G401 (cell line): Measurements from ENCODE around the gene SLC50A1. TPM values are rescaled to one million over a fixed set of nuclear protein-coding genes. Genes with fewer than 3 reads are reported as not detected.

Experiments
- DNase-seq: peaks from one replicate; pipeline ENCODE4 v3.0.0-alpha.2; 2015; ENCODE audit warnings: low spot score
- in situ Hi-C: cut with HindIII; loops from 2 replicates; pipeline ENCODE4 v1.10.0; 2016; ENCODE audit warnings: low sequenced_read_pairs, mixed read lengths
- total RNA-seq: library from RNA; depleted of rRNA; stranded (reverse); fragments of >200 nt; shearing (Covaris generic); gene quantifications from 2 replicates; pipeline ENCODE4 v1.2.3, GENCODE V29; 2014; rRNA removed

SLC50A1 gene, protein sequence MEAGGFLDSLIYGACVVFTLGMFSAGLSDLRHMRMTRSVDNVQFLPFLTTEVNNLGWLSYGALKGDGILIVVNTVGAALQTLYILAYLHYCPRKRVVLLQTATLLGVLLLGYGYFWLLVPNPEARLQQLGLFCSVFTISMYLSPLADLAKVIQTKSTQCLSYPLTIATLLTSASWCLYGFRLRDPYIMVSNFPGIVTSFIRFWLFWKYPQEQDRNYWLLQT
- total RNA-seq, result 15.9 and 19.8 TPM in 2 replicates

- in situ Hi-C loops, result no loop called here
- DNase-seq, result peak; percentile 94
These were observed at the start of gene SLC50A1 for GRCh38 chr1:155135415-155136028. Gene SLC50A1 (plus strand): TSS chr1:155135852. CDS start chr1:155135912, 60 bp downstream.

- in situ Hi-C loops, result no loop called here
- peak; percentile 53 for DNase-seq
These were observed 49.4 kb upstream of the SLC50A1 start for GRCh38 chr1:155086128-155086741.

DNA sequence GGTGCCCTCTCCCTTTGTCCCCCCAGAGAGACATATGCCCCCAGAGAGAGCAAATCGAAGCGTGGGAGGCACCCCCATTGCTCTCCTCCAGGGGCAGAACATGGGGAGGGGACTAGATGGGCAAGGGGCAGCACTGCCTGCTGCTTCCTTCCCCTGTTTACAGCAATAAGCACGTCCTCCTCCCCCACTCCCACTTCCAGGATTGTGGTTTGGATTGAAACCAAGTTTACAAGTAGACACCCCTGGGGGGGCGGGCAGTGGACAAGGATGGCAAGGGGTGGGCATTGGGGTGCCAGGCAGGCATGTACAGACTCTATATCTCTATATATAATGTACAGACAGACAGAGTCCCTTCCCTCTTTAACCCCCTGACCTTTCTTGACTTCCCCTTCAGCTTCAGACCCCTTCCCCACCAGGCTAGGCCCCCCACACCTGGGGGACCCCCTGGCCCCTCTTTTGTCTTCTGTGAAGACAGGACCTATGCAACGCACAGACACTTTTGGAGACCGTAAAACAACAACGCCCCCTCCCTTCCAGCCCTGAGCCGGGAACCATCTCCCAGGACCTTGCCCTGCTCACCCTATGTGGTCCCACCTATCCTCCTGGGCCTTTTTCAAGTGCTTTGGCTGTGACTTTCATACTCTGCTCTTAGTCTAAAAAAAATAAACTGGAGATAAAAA is 48.7 kb upstream of the SLC50A1 start:
- no peak for DNase-seq
- in situ Hi-C loops, result no loop called here

DNA sequence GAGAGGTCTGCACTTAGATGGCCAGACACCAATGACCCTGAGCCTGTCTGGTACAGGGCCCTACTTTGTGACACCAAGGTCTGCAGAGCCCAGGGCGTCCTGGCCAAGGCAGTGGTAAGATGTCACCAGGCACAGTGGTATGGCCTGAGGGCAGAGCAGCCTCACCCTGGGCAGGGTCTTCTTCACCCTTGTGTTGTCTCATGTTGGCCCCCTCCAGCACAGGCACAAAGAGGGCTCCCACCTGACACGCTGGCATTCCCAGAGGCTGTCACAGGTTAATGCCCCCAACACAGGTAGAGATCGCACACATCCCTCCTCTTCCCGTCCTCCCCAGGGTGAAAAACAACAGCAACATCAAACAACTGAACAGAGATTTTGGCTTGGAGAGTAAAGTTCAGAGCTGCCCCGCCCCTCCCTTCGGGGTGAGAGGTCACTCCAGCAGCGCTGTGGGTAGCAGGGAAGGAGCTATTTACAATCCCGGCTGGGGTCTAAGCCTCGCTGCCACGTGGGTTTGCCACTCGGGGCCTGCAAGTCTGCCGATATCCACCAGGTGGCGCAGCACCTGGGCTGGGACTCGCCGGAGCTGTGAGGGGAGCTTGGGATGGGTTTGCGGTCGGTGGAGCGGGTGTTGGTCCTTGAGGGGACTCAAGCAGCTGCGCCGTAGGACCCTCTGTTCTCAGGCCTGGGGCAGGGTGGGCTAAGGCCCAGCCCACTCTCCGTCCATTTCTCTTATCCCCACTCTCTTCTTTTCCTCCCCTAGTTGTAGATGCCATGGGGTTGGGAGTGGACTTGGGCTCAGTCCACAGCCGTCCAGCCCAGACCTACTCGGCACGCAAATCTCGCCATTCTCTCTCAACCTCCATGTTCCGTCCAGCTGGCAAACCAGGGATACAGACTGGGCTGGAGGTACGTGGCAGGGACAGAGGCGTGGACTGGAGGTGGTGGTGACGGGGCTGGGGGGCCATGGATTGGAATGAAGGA is 44.3 kb upstream of the SLC50A1 start:
- DNase-seq, result peak; percentile 73
- in situ Hi-C loops, result no loop called here

DNA sequence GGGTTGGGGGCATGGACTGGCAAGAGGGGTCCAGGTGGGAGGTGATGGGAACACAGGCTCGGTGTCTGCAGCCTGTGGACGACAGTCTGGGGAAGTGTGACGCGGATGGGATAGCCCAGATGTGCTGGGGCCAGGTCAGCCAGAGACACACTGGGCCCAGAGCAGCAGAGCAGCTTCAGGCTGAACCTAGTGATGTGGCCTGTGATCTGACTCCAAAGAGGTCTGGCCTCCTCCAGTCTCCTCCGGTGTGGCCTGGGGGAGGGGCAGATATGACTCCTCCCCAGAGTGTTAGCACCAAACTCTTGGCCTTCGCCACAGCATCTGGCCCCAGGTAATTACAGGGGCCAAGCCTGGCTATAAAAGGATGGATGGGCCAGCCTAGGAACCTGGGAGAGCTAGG is 43.5 kb upstream of the SLC50A1 start:
- DNase-seq, result no peak
- in situ Hi-C loops, result no loop called here

- in situ Hi-C loops, result no loop called here
- no peak for DNase-seq
These were observed 43.0 kb upstream of the SLC50A1 start for GRCh38 chr1:155092641-155093040.

GRCh38 chr1:155093911-155094621 is 41.6 kb upstream of the SLC50A1 start:
- peak; percentile 57 for DNase-seq
- in situ Hi-C loops, result no loop called here

GRCh38 chr1:155094622-155094948 is 41.1 kb upstream of the SLC50A1 start:
- in situ Hi-C loops, result no loop called here
- DNase-seq, result no peak

GRCh38 chr1:155099331-155099730 is 36.3 kb upstream of the SLC50A1 start:
- DNase-seq, result no peak
- in situ Hi-C loops, result no loop called here

- no peak for DNase-seq
- in situ Hi-C loops, result no loop called here
These were observed 32.3 kb upstream of the SLC50A1 start for GRCh38 chr1:155103325-155103724.

- in situ Hi-C loops, result no loop called here
- DNase-seq, result no peak
These were observed 30.8 kb upstream of the SLC50A1 start for GRCh38 chr1:155104605-155105534.

- in situ Hi-C loops, result no loop called here
- no peak for DNase-seq
These were observed 30.0 kb upstream of the SLC50A1 start for GRCh38 chr1:155105604-155106011.

GRCh38 chr1:155106862-155107261 is 28.8 kb upstream of the SLC50A1 start:
- DNase-seq, result no peak
- in situ Hi-C loops, result no loop called here

GRCh38 chr1:155107309-155108264 is 28.1 kb upstream of the SLC50A1 start:
- no peak for DNase-seq
- in situ Hi-C loops, result no loop called here

DNA sequence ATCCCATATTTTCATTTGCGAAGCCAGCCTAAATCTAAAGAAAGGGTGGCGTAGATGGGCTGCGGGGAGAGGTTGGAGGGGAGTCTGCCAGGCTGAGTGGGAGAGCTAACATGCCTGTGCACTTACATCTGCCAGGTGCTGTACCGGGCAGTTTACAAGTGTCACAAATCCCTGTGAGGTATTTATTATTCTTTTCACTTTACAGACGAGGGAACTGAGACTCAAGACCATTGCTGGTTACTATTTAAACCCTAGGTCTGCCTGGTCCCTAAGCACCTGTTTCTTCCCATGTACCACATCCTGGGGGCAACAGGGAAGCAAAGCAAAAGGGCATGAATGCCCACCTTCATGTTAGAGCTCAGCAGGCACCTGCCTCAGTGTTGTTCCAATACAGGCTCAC is 27.4 kb upstream of the SLC50A1 start:
- in situ Hi-C loops, result no loop called here
- no peak for DNase-seq

GRCh38 chr1:155110381-155110780 is 25.3 kb upstream of the SLC50A1 start:
- in situ Hi-C loops, result no loop called here
- no peak for DNase-seq
